Measurements from ENCODE around the gene EVPL.

The EVPL gene

DNA sequence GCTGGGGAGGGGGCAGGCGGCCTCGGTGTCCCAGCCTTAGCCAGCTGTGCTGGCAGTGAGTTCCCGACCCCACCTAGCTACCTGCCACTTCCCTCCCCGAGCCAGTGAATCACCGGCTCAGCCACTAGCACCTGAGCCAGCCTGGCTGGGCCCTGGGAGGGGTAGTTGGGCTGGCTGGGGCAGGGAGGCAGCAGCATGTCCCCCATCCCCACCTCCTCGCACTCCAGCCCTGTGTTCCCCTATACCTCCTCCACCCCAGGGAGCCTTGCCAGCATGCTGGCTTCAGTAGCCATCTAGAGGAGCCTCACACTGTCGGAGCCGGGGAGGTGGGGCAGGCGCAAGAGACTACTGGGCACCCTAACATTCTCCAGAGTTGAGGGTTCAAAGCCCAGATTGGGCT is 2.8 kb downstream of the EVPL start:
- no peak for DNase-seq (ENCODE audit: extremely low read depth, low read depth)
- TF ChIP-seq, protein P1, sequence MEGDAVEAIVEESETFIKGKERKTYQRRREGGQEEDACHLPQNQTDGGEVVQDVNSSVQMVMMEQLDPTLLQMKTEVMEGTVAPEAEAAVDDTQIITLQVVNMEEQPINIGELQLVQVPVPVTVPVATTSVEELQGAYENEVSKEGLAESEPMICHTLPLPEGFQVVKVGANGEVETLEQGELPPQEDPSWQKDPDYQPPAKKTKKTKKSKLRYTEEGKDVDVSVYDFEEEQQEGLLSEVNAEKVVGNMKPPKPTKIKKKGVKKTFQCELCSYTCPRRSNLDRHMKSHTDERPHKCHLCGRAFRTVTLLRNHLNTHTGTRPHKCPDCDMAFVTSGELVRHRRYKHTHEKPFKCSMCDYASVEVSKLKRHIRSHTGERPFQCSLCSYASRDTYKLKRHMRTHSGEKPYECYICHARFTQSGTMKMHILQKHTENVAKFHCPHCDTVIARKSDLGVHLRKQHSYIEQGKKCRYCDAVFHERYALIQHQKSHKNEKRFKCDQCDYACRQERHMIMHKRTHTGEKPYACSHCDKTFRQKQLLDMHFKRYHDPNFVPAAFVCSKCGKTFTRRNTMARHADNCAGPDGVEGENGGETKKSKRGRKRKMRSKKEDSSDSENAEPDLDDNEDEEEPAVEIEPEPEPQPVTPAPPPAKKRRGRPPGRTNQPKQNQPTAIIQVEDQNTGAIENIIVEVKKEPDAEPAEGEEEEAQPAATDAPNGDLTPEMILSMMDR (IDR thresholded peaks at IDR 0.05; ENCODE audit: low read depth, low read length, missing control alignments): no peak
- no peak overlapping the region for H3K4me3 ChIP-seq (replicated peaks; ENCODE audit: low read depth, low read length)

DNA sequence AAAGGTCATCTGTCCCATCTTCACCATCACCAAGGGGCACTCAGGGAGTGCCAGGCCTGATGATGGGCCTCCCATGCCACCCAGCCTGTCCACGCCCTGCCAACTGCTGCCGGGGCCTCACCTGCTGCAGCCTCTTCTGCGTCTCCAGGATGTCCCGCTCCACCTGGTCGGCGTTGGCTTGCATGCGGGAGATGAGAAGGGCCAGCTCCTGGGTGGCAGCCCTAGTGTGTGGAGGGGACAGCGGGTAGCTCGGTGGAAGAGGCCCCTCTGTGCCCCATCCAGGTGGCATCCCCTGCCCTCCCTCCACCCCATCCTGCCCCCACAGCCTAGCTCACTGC is 3.2 kb downstream of the EVPL start:
- no peak overlapping the region for H3K4me3 ChIP-seq (replicated peaks; ENCODE audit: low read depth, low read length)
- no peak for DNase-seq (ENCODE audit: extremely low read depth, low read depth)
- TF ChIP-seq, protein P1 (IDR thresholded peaks at IDR 0.05; ENCODE audit: low read depth, low read length, missing control alignments): no peak

DNA sequence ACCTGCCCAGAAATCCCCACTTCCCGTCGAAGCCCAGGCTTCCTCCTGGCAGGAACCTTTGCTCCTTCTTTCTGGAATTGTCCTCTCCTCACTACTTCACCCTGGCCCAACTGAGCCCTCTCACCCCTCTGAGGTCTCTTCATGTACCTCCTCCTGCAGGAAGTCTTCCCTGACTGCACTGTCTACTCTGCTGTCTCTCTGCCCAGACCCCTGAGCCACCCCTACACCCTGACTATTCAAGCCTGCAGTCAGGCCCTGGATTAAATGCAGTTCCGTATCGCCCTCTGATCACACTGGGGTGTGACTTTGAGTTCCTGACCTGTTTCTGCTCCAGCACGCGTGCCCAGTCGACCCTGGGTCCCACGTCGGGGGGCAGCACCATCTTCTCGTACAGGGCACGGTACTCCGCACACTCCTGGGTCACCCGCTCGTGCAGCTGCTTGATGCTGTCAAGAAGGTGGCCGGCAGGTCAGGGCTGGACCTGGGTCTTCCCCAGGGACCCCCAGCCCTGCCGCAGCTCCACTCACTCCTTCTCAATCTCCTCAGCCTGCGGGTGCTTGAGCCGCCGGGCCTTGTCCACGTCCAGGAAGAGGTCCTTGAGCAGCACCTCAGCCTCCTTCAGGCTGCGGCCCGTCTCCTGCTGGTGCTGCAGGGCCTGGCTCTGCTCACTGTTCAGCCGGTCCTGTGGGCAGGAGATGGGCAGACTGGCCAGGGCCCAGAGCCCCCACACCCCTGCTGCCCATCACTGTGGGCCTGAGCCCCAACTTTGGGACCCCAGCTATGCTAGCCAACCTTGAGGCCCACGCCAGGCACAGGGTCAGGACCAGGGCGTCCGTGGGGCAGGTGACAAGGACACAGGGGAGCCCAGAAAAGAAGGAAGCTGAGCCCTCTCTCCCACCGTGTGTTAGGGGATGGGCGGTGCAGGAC is 3.9 kb downstream of the EVPL start:
- H3K4me3 ChIP-seq (replicated peaks; ENCODE audit: low read depth, low read length): no peak overlapping the region
- TF ChIP-seq, protein P1 (IDR thresholded peaks at IDR 0.05; ENCODE audit: low read depth, low read length, missing control alignments): no peak
- no peak for DNase-seq (ENCODE audit: extremely low read depth, low read depth)

DNA sequence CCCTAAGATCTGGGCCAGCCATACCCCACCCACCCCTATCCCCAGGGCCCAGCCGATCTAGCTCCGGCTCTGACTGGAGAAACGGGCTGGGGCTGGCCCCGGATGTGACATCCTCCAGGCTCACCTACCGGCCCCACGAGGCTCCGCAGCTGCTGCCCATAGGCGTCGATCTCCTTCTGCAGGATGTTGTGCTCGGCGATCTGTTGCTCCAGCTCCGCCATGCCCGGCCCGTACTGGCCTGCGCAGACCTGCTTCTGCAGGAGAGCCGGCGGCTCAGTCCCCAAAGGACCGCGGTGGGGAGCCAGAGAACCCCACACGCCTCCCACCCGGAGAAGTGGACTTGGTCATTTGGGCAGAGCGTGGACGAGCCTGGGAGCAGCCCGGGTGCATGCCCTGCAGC is 4.8 kb downstream of the EVPL start:
- H3K4me3 ChIP-seq (replicated peaks; ENCODE audit: low read depth, low read length): no peak overlapping the region
- TF ChIP-seq, protein P1 (IDR thresholded peaks at IDR 0.05; ENCODE audit: low read depth, low read length, missing control alignments): no peak
- no peak for DNase-seq (ENCODE audit: extremely low read depth, low read depth)

DNA sequence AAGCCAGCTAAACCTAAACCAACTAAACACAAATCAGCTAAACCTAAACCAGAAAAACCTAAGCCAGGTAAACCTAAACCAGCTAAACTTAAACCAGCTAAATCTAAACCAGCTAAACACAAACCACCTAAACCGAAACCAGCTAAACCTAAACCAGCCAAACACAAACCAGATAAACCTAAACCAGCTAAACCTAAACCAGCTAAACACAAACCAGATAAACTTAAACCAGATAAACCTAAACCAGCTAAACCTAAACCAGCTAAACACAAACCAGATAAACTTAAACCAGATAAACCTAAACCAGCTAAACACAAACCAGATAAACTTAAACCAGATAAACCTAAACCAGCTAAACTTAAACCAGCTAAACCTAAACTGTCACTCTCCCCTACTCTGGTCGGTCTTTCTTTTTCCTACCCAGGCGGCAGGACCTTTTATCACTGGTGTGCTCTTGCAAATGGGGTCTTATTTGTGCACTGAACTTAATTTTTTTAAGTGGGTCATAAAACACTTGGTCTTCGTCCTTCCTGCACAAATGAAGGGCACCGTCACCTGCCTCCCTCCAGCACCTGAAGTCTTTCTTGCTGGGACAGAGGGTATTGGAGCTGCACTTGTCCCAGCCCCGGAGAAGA is 7.2 kb downstream of the EVPL start:
- H3K4me3 ChIP-seq (replicated peaks; ENCODE audit: low read depth, low read length): no peak overlapping the region
- DNase-seq (ENCODE audit: extremely low read depth, low read depth): no peak
- TF ChIP-seq, protein P1 (IDR thresholded peaks at IDR 0.05; ENCODE audit: low read depth, low read length, missing control alignments): no peak

DNA sequence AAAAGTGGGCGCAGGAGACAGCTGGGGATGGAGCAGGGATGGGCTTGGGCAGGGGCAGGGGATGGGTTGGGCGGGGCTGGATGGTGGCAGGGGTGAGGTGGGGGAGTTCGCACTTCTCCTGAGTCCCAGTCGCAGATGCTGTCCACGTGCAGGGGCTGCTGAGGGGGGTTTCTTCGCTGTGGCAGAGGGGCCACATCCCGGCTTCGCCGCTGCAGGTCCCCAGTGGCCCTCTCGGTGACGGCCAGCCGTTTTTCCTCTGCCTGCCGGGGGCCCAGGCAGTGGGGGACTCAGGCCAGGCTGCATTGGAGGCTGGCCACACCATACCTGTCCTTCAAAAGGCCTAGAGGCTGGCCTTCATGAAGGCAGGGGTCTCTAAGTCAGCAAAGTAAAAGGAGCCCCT is 8.3 kb downstream of the EVPL start:
- no peak overlapping the region for H3K4me3 ChIP-seq (replicated peaks; ENCODE audit: low read depth, low read length)
- no peak for DNase-seq (ENCODE audit: extremely low read depth, low read depth)
- TF ChIP-seq, protein P1 (IDR thresholded peaks at IDR 0.05; ENCODE audit: low read depth, low read length, missing control alignments): no peak

Data from HFF-Myc (cell line).